HG03565 (cell line): ENCODE data around the gene HIPK4.
A peak's percentile ranks its signal among the peaks of the same experiment; 100 is the strongest.

Experiments
- ATAC-seq: cut with Tn5 transposase; IDR thresholded peaks from one replicate; pipeline ENCODE4 v1.9.1; 2021; ENCODE audit warnings: mild to moderate bottlenecking, moderate library complexity; ENCODE audit not compliant: unreplicated experiment

HIPK4 gene

DNA sequence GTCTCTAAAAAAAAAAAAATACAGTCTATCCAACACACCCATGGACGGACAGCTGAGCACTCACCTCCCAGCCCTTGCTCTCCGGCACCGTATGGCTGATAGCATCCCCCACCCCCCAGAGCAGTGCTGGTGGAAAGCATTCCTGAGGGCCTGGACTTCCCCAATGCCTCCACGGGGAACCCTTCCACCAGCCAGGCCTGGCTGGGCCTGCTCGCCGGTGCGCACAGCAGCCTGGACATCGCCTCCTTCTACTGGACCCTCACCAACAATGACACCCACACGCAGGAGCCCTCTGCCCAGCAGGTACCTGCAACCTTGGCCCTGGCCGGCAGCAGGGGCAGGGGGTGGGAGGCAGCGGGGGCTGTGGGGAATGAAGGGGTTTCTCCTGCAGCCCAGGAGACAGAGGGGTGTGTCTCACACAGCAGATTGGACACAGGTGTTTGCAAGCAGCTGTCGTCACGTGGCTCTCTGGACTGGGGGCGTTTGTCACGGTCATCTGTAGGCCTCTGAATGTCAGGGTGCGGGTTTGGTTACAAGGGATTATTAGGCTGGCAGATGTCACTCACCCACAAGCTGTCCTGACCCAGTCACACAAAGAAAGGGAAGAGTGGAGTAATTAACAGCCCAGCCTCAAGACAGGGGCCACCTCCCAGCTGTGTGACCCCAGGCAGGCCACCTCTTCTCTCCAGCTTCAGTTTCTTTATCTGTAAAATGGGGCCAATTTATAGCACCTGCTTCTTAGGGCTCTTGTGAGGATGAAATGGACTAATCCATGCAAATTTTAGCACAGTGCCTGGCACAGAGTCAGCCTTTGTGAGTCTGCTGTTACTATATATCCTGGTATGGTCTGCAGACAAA lies 22.2 kb downstream of the HIPK4 start:
- ATAC-seq = no peak

DNA sequence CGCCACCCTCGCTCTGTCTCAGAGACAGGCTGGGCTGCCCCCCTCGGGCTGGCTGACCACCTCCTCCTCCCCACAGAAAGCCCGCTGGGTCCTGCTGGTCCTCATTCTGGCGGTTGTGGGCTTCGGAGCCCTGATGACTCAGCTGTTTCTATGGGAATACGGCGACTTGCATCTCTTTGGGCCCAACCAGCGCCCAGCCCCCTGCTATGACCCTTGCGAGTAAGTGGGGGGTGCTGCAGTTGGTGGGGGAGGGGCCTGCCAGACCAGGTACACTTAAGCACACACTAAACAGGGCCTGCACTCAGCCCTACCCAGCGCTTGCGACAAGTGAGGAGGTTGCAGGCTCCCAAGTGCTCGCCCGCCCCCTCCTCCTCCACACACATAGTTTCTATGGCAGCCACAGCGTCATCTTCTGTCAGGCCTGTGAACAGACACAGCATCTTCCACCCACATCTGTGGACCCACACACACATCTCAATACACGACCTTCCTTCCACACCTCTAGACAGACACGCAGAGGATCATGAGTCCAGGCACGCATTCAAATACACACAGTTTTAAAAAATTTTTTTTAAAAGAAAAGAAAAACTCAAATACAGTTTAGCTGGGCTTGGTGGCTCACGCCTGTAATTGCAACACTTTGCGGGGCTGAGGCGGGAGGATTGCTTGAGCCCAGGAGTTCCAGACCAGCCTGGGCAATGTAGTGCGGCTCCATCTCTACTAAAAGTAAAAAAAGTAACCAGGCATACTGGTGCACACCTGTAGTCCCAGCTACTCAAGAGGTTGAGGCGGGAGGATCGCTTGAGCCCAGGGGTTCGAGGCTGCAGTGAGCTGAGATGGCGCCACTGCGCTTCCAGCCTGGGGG lies 23.1 kb downstream of the HIPK4 start:
- ATAC-seq = no peak

DNA sequence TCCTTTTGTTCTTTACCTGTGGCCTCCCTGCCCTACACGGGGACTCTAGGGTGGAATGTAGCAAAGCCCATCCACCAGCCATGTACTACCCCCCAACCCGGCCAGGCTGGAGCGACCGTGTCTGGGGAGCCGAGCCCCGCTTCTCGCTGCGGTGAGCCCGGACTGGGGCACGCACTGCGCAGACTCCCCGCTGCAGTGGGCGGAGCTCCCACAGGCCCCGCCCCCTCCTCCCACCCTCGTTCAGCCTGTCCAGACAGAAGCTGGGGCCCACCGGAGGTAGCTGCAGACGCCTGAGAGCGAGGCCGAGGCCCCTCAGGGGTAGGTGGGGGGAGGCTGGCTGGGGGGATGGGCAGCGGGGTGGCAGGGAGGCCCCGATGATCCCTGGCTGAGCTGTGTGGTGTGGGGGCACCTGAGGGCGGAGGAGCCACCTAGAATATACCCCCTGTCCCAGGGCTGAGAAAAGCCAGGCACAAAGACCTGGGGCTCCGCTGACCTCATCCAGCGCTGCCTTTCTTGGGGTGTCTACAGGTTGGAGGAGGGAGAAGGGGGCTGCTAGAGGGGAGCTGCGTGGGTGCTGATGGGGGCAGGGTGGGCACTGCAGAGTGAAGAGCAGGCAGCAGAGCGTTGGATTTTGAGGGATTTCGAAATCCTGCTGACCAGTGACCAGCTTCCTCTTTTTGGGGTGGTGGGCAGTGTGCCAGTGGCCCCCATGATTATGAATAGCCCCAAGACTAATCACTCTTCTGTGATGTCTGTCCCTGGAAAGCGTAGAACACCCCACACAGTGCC lies 24.2 kb downstream of the HIPK4 start:
- ATAC-seq = no peak

DNA sequence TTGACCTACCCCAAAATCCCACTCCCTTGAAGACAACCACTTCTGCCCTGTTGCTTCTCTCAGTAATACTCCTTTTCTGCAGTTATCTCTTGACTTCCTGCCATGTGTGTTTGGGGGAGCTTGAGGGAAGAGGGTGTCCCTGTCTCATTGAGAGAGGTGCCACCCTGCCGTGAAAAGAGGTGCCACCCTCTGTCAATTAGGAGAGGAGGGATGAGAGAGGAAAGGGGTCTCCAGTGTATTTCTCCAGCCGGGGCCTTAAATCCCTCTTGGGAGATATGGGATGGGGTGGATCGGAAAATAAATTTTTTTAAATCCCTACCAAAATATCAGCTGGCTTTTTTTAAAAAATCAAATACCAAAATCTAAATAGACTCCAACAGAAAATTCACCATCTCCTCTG lies 25.0 kb downstream of the HIPK4 start:
- no peak for ATAC-seq

DNA sequence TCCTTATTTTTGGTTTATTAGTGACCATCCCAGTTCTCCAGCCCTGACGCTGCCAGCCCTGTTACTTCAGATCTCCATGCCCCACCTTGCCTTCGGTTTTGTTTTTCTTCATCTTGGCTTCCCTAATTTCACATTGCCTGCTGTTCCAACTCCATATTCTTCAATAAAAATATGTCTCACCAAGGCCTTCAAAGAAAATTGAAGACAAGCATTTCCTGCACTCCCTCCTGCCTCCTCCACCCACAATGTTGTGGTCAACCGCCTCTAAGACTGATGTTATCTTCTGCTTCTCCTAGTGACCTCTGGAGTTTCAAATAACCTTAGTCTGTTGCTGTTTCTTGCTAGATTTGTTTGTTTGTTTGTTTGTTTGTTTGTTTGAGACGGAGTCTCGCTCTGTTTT lies 26.9 kb downstream of the HIPK4 start:
- no peak for ATAC-seq

DNA sequence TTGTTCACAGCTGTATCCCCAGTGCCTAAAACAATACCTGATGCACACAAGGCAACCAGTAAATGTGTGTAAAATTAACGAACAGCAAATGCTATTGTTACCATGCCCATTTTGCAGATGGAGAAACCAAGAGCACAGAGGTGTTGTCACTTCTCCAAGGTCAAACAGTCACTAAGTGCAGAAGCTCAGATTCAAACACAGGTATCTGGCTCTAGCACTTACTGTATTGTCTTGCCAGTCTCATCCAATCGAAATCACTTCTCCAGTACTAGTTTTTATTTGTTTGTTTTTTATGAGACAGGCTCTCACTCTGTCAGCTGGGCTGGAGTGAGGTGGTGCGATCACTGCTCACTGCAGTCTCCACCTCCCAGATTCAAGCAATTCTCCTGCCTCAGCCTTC lies 27.8 kb downstream of the HIPK4 start:
- no peak for ATAC-seq

DNA sequence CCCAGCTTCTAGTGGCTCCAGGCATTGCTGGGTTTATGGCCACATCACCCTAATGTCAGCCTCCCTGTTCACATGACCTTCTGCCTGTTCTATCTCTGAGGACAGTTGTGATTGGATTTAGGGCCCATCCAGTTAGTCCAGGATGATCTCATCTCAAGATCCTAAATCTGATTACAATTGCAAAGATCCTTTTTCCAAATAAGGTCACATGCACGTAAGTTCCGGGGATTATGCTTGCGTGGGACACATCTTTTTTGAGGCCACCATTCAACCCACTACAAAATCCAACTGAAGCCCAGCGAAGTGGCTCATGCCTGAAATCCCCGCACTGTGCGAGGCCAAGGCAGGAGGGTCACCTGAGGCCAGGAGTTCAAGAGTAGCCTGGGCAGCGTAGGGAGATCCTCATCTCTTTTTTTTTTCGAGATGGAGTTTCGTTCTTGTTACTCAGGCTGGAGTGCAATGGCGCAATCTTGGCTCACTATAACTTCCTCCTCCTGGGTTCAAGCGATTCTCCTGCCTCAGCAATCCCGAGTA lies 29.2 kb downstream of the HIPK4 start:
- ATAC-seq = no peak

DNA sequence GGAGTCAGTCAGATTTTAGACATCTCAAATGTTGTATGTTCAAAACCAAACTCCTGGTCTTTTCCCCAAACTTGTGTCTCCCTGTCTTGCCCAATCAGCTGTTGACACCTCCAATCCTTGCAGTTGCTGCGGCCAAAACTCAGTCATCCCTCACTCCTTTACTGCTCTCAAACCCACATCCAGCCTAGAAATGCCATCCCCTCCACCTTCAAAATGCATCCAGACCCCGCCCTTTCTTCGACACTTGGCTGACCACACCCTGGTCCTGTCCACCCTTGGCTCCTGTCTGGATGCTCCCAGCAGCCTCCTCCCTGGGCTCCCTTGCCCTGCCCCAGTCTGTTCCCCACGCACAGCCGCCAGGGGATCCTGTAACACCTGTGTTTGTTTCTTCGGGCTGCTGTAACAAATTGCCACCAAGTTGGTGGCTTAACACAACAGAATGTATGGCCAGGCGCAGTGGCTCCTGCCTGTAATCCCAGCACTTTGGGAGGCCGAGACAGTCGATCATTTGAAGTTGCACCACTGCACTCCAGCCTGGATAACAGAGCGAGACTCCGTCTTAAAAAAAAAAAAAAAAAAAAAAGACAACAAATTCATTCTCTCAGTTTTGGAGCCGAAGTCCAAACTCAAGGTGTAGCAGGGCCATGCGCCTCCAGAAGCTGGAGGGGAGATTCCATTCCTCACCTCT lies 29.8 kb downstream of the HIPK4 start:
- ATAC-seq = no peak

DNA sequence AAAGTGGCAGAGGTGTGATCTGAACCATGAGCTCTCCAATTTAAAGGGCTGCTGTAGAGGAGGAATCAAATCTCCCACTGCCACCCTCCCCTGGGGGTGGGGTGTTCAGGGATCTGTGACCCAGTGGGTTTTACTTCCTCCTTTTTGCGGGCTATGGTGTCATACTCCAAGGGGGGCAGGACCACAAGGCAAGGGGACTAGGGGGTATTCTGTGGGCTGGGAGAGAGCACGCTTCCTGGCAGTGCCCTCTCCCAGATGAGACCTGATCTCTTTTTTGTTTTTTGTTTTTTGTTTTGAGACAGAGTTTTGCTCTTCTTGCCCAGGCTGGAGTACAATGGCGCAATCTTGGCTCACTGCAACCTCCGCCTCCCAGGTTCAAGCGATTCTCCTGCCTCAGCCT lies 31.2 kb downstream of the HIPK4 start:
- no peak for ATAC-seq

DNA sequence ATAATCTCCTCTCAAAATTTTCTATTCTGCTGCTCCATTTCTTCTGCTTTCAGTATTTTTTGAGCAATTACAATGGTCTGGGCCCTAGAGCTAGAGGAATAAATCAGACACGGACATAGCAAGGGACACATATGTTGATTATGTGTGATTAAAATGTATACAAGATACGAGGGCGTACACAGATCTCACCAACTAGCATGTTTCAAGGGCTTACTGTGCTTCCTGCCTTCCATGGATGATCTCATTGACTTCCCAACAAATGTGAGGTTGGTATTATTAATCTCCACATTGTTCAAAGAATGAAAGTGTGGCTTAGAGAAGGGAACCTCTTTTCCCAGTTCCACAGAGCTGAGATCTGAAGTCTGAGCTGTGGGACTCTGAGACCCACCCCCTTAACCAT lies 32.3 kb downstream of the HIPK4 start:
- no peak for ATAC-seq

DNA sequence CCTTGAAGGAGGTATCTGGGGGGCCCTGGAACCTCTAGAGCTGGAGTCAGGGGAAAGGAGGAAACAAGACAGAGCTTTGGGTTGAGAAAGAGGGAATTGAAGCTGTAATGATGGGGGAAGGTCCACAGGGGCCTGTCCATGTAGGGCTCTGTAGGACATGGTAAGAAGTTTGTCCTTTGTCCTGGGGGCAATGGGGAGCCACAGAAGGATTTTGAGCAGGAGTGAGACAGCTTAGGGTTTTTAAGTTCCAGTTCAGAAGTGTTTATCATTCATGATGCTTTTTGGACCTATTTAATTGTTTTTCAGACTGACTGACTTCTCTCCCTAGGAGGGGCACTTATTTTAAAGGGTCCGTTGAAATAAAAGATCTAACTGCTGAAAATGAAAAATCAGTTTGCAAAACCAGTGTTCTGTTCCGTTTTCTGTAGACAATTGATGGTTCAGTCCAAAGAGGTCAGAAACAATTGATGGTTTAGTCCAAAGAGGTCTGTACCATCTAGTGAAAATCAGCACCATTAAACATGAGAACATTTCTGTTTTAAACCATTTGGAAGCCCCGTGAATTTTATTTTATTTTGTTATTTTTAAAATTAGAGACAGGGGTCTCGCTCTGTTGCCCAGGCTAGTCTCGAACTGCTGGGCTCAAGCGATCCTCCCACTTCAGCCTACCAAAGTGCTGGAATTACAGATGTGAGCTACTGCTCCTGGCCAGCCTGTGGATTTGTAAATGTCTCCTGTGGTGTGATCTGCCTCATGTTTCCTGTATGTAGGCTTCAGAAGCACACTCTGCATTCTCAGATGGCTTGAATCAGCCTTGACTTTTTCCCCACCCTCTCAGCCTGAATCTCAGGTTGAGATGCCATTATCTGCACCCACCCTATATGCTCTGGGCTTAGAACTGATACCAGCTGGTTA lies 33.0 kb downstream of the HIPK4 start:
- ATAC-seq = no peak

DNA sequence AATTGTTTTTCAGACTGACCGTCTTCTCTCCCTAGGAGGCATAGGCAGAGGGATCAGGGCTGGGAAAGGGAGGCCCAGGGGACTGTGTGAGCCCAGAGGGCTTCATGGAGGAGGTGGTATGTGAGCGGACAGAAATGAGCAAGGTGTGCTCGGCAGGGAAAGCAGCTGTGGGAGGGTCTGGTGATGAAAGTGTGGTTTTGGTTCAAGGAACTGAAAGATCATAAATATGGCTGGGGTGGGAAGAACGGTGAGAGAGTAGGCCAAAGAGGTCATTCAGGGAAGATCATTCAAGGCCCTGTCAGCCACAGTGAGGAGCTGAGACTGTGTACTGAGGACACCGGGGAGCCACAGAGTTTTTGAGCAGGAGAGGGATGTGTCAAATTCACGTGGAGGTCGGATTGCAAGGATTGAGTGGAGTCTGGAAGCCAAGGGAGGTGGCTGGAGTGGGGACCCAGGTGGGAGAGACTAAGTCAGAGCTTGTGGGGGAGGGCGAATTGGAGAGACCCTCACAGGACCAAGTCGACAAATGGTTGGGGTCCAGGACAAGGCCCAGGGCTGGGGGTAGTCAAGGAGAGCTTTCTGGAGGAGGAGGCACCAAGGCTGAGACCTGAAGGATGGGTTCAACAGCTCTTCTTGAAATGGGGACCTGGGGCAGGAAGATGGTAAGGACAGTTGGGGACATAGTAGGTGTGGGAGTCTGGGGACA lies 33.9 kb downstream of the HIPK4 start:
- no peak for ATAC-seq

DNA sequence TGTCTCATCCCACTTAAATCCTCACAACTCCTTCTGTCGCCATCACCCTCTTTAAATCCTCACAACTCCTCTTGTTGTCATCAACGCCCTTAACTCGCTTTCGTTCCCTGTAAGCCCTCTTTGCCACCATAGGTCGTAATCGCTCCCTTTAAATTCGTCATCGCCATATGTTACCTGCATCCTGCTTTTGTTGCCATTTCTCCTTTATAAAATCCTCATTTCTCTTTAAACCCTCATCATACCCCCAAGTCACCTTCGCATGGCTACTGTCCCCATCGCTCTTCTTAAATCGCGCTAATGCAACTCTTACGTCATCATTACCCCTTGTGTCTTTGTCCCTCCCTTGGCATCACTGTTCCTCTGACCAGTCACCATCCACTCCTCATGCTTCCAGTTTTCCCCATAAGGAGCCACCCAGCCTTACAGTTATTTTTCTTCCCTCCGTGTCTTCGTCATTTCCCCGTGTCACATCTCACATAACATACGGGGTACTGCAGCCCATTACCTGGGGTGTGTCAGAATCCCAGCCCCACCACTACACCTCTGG lies 40.9 kb downstream of the HIPK4 start:
- ATAC-seq = no peak

DNA sequence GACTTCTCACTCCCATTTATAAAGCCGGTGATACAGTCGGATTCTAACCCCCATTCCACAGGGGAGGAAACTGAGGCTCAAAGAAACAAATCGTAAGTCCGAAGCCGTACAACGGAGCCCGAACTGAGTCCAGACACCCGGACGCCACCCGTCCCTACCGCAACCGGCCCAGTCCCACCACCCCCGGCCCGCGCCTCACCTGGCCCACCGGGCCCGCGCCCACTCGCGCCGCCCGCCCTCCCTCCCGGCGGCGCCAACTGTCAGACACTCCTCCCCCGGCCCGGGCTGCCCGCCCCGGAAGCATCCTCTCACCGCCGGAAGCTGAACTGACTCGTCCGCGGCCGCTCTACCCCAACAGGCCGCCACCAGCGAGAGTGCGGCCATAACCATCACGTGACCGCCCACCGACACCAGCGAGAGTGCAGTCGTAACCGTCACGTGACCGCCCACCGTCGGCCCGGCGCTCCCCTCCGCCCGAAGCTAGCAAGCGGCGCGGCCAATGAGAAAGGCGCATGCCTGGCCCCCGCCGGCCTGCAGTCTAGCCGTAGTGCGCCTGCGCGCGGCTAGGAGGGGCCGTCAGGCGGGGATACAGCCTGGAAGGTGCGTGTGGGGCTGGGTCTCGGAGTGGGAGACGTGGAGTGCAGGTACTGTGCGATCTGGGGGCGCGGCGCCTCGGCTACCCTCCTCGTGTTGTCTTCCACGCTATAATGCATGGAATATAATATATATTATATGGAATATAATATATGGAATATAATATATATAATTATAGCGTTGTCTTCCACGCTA lies 41.7 kb downstream of the HIPK4 start, which contains the start of the genes C19orf47 and PLD3:
C19orf47 (minus strand) TSS at position 273 of the 789 bp plus-strand sequence. CDS start 6,540 bp downstream, outside the sequence.
PLD3 (plus strand) TSS at position 571 of the 789 bp plus-strand sequence. CDS start 17,789 bp downstream, outside the sequence.
- peak; percentile 89 for ATAC-seq

DNA sequence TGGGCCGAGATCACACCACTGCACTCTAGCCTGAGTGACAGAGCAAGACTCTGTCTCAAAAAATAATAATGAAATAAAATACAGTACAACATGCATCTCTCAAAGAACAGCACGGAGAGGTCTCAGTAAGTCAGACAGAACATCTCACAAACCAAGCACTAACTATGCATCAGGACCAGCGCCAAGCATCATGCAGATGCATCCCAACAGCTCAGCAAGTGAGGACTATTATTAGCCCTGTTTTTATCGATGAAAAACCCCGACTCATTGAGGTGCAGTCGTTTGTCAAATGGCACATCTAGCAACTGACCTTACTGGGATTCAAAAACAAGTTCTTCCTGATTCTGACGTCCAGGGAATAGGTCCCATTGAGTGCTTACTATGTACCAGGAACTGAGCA lies 45.6 kb downstream of the HIPK4 start:
- no peak for ATAC-seq

DNA sequence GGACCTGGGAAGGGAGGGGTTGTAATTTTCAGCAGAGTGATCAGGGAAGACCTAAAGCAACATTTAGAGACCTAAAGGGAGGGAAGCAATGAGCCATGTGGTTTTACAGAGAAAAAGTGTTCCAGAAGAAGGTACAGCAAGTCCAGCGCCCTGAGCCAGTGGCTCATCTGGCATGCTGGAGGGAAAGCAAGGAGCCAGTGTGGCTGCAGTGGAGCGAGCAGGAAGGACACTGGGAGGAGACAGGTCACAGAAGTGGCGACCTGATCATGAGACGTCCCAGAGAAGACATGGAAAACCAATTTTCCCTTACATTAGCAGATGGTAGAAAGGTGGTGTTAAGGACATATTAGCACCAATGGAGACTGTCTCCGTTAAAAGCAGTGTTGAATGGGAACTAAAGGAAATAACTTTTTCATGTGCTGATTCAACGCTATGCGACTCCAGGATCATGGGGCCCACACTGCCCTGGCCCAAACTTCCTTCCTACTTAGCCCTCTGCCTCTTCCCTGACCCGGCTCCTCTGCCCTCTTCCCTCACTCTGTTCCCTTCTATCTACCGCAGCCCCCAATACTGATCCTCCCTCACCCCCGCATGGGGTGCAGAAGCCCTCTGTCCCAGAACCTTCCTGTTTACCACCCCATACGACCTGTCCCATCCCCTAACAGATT lies 47.2 kb downstream of the HIPK4 start:
- no peak for ATAC-seq
